ENCODE results near the gene TRPC5OS.

GRCh38 chrX:111831343-111831742, 44.6 kb upstream of the TRPC5OS start:
- no peak for TF ChIP-seq CTCF (IDR thresholded peaks at IDR 0.05)
- TF ChIP-seq POLR2A (IDR thresholded peaks at IDR 0.05), result no peak
- TF ChIP-seq POLR2AphosphoS5 (IDR thresholded peaks at IDR 0.05), result no peak
- TF ChIP-seq EP300 (IDR thresholded peaks at IDR 0.05; ENCODE audit: low read depth), result no peak

Data from transverse colon (tissue), 4 donors.